ENCODE results near the gene NUP50.

The NUP50 gene

DNA sequence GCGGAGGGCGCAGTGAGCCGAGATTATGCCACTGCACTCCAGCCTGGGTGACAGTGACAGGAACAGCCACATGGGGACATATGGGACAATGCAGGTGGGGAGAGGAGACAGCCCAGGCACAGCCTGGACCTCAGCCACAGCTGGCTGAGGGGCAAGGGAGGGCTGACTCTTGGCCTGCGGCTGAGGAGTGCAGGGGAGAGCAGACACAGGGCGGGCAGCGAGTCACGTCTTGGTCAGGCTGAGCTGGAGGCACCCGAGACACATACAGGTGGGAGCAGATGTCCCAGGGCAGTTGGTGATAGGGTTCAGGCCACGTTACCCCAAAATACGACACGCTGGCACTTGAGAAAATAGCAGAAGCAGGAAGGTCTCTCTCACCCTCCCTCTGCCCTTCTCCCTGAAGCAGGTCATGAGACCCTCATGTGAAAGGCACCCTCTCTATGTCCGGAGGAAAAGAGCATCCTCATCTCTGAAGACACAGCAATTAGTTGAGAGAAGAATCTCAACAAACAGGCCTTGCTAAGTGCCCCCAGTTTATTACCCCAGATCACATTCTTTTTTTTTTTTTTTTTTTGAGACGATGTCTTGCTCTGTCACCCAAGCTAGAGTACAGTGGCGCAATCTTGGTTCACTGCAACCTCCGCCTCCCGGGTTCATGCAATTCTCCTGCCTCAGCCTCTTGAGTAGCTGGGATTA is 66.4 kb downstream of the NUP50 start:
- no peak for TF ChIP-seq TCF4 (CRISPR knock-in tag; IDR thresholded peaks at IDR 0.05; ENCODE audit: borderline replicate concordance)
- TF ChIP-seq ZNF8 (CRISPR knock-in tag; IDR thresholded peaks at IDR 0.05), result no peak
- TF ChIP-seq ZFP3 (CRISPR knock-in tag; IDR thresholded peaks at IDR 0.05), result no peak
- ATAC-seq, result no peak

DNA sequence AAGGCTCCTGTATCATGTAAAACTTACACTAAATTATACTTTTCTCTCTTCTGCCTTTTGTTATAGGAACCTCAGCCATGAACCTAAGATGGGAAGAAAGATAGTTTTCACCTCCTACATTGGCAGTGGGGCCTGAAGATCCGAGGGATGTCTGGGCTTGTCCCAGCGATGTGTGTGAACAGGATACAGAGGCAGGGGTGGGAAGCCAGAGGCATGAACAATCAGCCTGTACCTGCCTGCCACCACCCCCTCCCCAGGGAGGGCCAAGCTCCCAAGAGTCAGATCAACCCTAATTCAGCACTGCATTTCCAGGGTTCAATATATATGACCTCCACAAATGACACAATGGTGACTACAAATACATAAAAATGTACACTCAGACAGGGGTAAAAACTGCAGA is 67.6 kb downstream of the NUP50 start:
- TF ChIP-seq TOX (CRISPR knock-in tag; IDR thresholded peaks at IDR 0.05; ENCODE audit: borderline replicate concordance) (no peak), RARB (CRISPR knock-in tag; IDR thresholded peaks at IDR 0.05) (no peak), ZFP3 (CRISPR knock-in tag; IDR thresholded peaks at IDR 0.05) (no peak), TCF4 (CRISPR knock-in tag; IDR thresholded peaks at IDR 0.05; ENCODE audit: borderline replicate concordance) (no peak), TSHZ2 (CRISPR knock-in tag; IDR thresholded peaks at IDR 0.05) (no peak), ISL1 (CRISPR knock-in tag; IDR thresholded peaks at IDR 0.05) (no peak), PPARA (CRISPR knock-in tag; IDR thresholded peaks at IDR 0.05; ENCODE audit: borderline replicate concordance) (no peak), PATZ1 (CRISPR knock-in tag; IDR thresholded peaks at IDR 0.05; ENCODE audit: borderline replicate concordance) (no peak), GLIS3 (CRISPR knock-in tag; IDR thresholded peaks at IDR 0.05) (no peak), ZC3H10 (CRISPR knock-in tag; IDR thresholded peaks at IDR 0.05) (no peak)
- ATAC-seq, result no peak

DNA sequence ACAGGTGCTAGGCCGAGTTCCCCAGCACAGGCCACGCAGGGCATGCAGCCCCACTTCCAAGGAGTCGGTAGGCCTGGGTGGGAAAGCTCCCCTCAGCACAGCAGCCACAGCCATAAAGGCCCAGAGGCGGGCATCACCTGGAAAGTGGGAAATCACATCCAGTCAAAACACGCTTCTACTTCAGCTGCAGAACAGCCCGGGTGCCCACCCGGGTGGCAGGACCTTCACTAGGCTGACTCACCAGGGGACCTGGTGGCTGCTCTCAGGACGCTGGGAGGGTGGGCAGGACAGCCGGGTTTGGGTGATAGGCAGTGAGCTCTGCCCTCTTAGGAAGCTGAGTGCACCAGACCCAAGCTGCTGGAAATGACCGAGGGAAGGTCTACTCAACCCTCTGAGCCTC is 69.7 kb downstream of the NUP50 start:
- no peak for ATAC-seq
- TF ChIP-seq ZC3H10 (CRISPR knock-in tag; IDR thresholded peaks at IDR 0.05), result no peak
- TF ChIP-seq ZNF70 (CRISPR knock-in tag; IDR thresholded peaks at IDR 0.05), result no peak
- TF ChIP-seq ZFP3 (CRISPR knock-in tag; IDR thresholded peaks at IDR 0.05), result no peak
- no peak for TF ChIP-seq ESRRG (CRISPR knock-in tag; IDR thresholded peaks at IDR 0.05)
- no peak for TF ChIP-seq ZNF565 (CRISPR knock-in tag; conservative IDR thresholded peaks at IDR 0.05; ENCODE audit: low read depth)
- TF ChIP-seq, protein P1, sequence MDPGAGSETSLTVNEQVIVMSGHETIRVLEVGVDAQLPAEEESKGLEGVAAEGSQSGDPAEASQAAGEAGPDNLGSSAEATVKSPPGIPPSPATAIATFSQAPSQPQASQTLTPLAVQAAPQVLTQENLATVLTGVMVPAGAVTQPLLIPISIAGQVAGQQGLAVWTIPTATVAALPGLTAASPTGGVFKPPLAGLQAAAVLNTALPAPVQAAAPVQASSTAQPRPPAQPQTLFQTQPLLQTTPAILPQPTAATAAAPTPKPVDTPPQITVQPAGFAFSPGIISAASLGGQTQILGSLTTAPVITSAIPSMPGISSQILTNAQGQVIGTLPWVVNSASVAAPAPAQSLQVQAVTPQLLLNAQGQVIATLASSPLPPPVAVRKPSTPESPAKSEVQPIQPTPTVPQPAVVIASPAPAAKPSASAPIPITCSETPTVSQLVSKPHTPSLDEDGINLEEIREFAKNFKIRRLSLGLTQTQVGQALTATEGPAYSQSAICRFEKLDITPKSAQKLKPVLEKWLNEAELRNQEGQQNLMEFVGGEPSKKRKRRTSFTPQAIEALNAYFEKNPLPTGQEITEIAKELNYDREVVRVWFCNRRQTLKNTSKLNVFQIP (CRISPR knock-in tag; IDR thresholded peaks at IDR 0.05; ENCODE audit: borderline replicate concordance, low read depth), result no peak
- TF ChIP-seq SNAI2 (CRISPR knock-in tag; IDR thresholded peaks at IDR 0.05), result no peak
- TF ChIP-seq CSDC2 (CRISPR knock-in tag; IDR thresholded peaks at IDR 0.05), result no peak
- TF ChIP-seq GLIS3 (CRISPR knock-in tag; IDR thresholded peaks at IDR 0.05), result no peak
- no peak for TF ChIP-seq ARNTL (CRISPR knock-in tag; IDR thresholded peaks at IDR 0.05; ENCODE audit: borderline replicate concordance, low read depth)
- TF ChIP-seq, protein P2, sequence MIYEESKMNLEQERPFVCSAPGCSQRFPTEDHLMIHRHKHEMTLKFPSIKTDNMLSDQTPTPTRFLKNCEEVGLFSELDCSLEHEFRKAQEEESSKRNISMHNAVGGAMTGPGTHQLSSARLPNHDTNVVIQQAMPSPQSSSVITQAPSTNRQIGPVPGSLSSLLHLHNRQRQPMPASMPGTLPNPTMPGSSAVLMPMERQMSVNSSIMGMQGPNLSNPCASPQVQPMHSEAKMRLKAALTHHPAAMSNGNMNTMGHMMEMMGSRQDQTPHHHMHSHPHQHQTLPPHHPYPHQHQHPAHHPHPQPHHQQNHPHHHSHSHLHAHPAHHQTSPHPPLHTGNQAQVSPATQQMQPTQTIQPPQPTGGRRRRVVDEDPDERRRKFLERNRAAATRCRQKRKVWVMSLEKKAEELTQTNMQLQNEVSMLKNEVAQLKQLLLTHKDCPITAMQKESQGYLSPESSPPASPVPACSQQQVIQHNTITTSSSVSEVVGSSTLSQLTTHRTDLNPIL (CRISPR knock-in tag; IDR thresholded peaks at IDR 0.05; ENCODE audit: low read depth), result no peak
- TF ChIP-seq TCF4 (CRISPR knock-in tag; IDR thresholded peaks at IDR 0.05; ENCODE audit: borderline replicate concordance), result no peak
- TF ChIP-seq, protein P3, sequence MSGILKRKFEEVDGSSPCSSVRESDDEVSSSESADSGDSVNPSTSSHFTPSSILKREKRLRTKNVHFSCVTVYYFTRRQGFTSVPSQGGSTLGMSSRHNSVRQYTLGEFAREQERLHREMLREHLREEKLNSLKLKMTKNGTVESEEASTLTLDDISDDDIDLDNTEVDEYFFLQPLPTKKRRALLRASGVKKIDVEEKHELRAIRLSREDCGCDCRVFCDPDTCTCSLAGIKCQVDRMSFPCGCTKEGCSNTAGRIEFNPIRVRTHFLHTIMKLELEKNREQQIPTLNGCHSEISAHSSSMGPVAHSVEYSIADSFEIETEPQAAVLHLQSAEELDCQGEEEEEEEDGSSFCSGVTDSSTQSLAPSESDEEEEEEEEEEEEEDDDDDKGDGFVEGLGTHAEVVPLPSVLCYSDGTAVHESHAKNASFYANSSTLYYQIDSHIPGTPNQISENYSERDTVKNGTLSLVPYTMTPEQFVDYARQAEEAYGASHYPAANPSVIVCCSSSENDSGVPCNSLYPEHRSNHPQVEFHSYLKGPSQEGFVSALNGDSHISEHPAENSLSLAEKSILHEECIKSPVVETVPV (CRISPR knock-in tag; IDR thresholded peaks at IDR 0.05), result no peak
